ENCODE measurements around the gene DOCK9.

The DOCK9 gene

GRCh38 chr13:98987275-98987674, 9.4 kb upstream of the DOCK9 start:
- Histone ChIP-seq H3K27ac (ENCODE audit: low read length) (no peak overlapping the region), H3F3A (ENCODE audit: insufficient read depth, low read length) (no peaks in the 10 kb centered on the region), H3K4me1 (ENCODE audit: low read length) (no peaks in the 10 kb centered on the region), H3K9me3 (replicated peaks; ENCODE audit: insufficient read depth, low read length) (no peaks in the 10 kb centered on the region), H2AFZ (ENCODE audit: low read length) (no peak overlapping the region), H3K4me2 (ENCODE audit: low read depth, low read length) (no peak overlapping the region), H3K27me3 (replicated peaks; ENCODE audit: insufficient read depth, low read length) (no peaks in the 10 kb centered on the region), H3K36me3 (replicated peaks; ENCODE audit: insufficient read depth, low read length) (no peaks in the 10 kb centered on the region), H3K9me2 (replicated peaks; ENCODE audit: insufficient read depth, low read length) (no peaks in the 10 kb centered on the region), H3K4me3 (ENCODE audit: low read length) (no peak overlapping the region), H3K79me2 (ENCODE audit: low read length) (no peaks in the 10 kb centered on the region), H4K20me1 (ENCODE audit: insufficient read depth, low read length) (no peaks in the 10 kb centered on the region), H3K9ac (ENCODE audit: low read length) (no peak overlapping the region)
- no peak for DNase-seq
- TF ChIP-seq EZH2phosphoT487 (IDR thresholded peaks at IDR 0.05; ENCODE audit: low read length): no peak
- TF ChIP-seq EZH2 (optimal IDR thresholded peaks at IDR 0.05; ENCODE audit: low read depth, low read length): no peak
- TF ChIP-seq CTCF (IDR thresholded peaks at IDR 0.05; ENCODE audit: low read length): no peak

- H3K36me3 ChIP-seq (replicated peaks; ENCODE audit: insufficient read depth, low read length): no peaks in the 10 kb centered on the region
- no peaks in the 10 kb centered on the region for H3F3A ChIP-seq (ENCODE audit: insufficient read depth, low read length)
- DNase-seq: no peak
- no peak overlapping the region for H3K9ac ChIP-seq (ENCODE audit: low read length)
- no peaks in the 10 kb centered on the region for H3K79me2 ChIP-seq (ENCODE audit: low read length)
- no peak overlapping the region for H3K27ac ChIP-seq (ENCODE audit: low read length)
- TF ChIP-seq CTCF (IDR thresholded peaks at IDR 0.05; ENCODE audit: low read length): no peak
- no peaks in the 10 kb centered on the region for H3K27me3 ChIP-seq (replicated peaks; ENCODE audit: insufficient read depth, low read length)
- no peaks in the 10 kb centered on the region for H3K9me3 ChIP-seq (replicated peaks; ENCODE audit: insufficient read depth, low read length)
- peaks cover 8% of the 10 kb centered on the region; the same call in 1 of the 2 replicates for H3K4me1 ChIP-seq (ENCODE audit: low read length)
- H4K20me1 ChIP-seq (ENCODE audit: insufficient read depth, low read length): no peaks in the 10 kb centered on the region
- no peak overlapping the region for H3K4me3 ChIP-seq (ENCODE audit: low read length)
- H3K4me2 ChIP-seq (ENCODE audit: low read depth, low read length): no peak overlapping the region
- no peak overlapping the region for H2AFZ ChIP-seq (ENCODE audit: low read length)
- no peaks in the 10 kb centered on the region for H3K9me2 ChIP-seq (replicated peaks; ENCODE audit: insufficient read depth, low read length)
Observed at GRCh38 chr13:98986226-98986846, 8.5 kb upstream of the DOCK9 start.

GRCh38 chr13:98985591-98985990, 7.7 kb upstream of the DOCK9 start:
- H3K36me3 ChIP-seq (replicated peaks; ENCODE audit: insufficient read depth, low read length): no peaks in the 10 kb centered on the region
- no peak overlapping the region for H2AFZ ChIP-seq (ENCODE audit: low read length)
- H3F3A ChIP-seq (ENCODE audit: insufficient read depth, low read length): no peaks in the 10 kb centered on the region
- TF ChIP-seq CTCF (IDR thresholded peaks at IDR 0.05; ENCODE audit: low read length): no peak
- TF ChIP-seq EZH2phosphoT487 (IDR thresholded peaks at IDR 0.05; ENCODE audit: low read length): no peak
- no peak for TF ChIP-seq EZH2 (optimal IDR thresholded peaks at IDR 0.05; ENCODE audit: low read depth, low read length)
- no peaks in the 10 kb centered on the region for H3K9me3 ChIP-seq (replicated peaks; ENCODE audit: insufficient read depth, low read length)
- no peaks in the 10 kb centered on the region for H3K79me2 ChIP-seq (ENCODE audit: low read length)
- DNase-seq: no peak
- H3K4me2 ChIP-seq (ENCODE audit: low read depth, low read length): no peak overlapping the region
- no peak overlapping the region for H3K9ac ChIP-seq (ENCODE audit: low read length)
- H3K4me1 ChIP-seq (ENCODE audit: low read length): peaks cover 8% of the 10 kb centered on the region; the same call in 1 of the 2 replicates
- H3K4me3 ChIP-seq (ENCODE audit: low read length): no peak overlapping the region
- H3K27ac ChIP-seq (ENCODE audit: low read length): no peak overlapping the region
- H3K9me2 ChIP-seq (replicated peaks; ENCODE audit: insufficient read depth, low read length): no peaks in the 10 kb centered on the region
- no peaks in the 10 kb centered on the region for H3K27me3 ChIP-seq (replicated peaks; ENCODE audit: insufficient read depth, low read length)
- no peaks in the 10 kb centered on the region for H4K20me1 ChIP-seq (ENCODE audit: insufficient read depth, low read length)
